GM23338 (cell line): ENCODE results near the gene DISP3. TPM values are rescaled to one million over a fixed set of nuclear protein-coding genes. Genes with fewer than 3 reads are reported as not detected.

Source experiments
- ATAC-seq: fragments of 200-7000 bp; cut with Tn5 transposase; 3 replicates; pipeline ENCODE4 v1.9.1; 2020
- DNase-seq: peaks from one replicate; pipeline ENCODE4 v3.0.0-alpha.2; 2015; ENCODE audit warnings: low spot score
- H2AFZ ChIP-seq: fragments of 200-600 bp; sonication (generic); 2 replicates; pipeline ENCODE4 v1.8.0; 2016; ENCODE audit warnings: antibody characterized with exemption, mild to moderate bottlenecking, moderate library complexity
- H3F3A ChIP-seq: fragments of 200-600 bp; sonication (generic); replicated peaks from 2 replicates; pipeline ENCODE4 v1.8.0; 2017; ENCODE audit warnings: antibody characterized with exemption, mixed run types, low read depth
- H3K27ac ChIP-seq: fragments of 200-600 bp; sonication (generic); 2 replicates; pipeline ENCODE4 v1.6.1; 2016; ENCODE audit warnings: low read depth
- H3K27me3 ChIP-seq: fragments of 200-600 bp; sonication (generic); 2 replicates; pipeline ENCODE4 v1.8.0; 2016; ENCODE audit warnings: mild to moderate bottlenecking, mixed run types, moderate library complexity; ENCODE audit not compliant: insufficient read depth
- H3K36me3 ChIP-seq: fragments of 200-600 bp; sonication (generic); 2 replicates; pipeline ENCODE4 v1.8.0; 2016; ENCODE audit warnings: mild to moderate bottlenecking; ENCODE audit not compliant: insufficient read depth
- H3K4me1 ChIP-seq: fragments of 200-600 bp; sonication (generic); 2 replicates; pipeline ENCODE4 v1.8.0; 2016; ENCODE audit warnings: mild to moderate bottlenecking, moderate library complexity; ENCODE audit not compliant: insufficient read depth
- H3K4me2 ChIP-seq: fragments of 200-600 bp; sonication (generic); 2 replicates; pipeline ENCODE4 v1.7.1; 2017; ENCODE audit warnings: mixed run types
- H3K4me3 ChIP-seq: fragments of 200-600 bp; sonication (generic); 2 replicates; pipeline ENCODE4 v1.6.1; 2016; ENCODE audit warnings: mixed run types
- H3K79me2 ChIP-seq: fragments of 200-600 bp; sonication (generic); replicated peaks from 2 replicates; pipeline ENCODE4 v1.8.0; 2017; ENCODE audit warnings: mild to moderate bottlenecking; ENCODE audit not compliant: insufficient read depth
- H3K9me2 ChIP-seq: fragments of 200-600 bp; sonication (generic); 2 replicates; pipeline ENCODE4 v1.8.0; 2017; ENCODE audit not compliant: insufficient read depth
- H4K20me1 ChIP-seq: fragments of 200-600 bp; sonication (generic); replicated peaks from 2 replicates; pipeline ENCODE4 v1.8.0; 2017; ENCODE audit warnings: mild to moderate bottlenecking; ENCODE audit not compliant: insufficient read depth
- H3K27ac Mint-ChIP-seq: 2 replicates; pipeline ENCODE4 v1.8.0; 2020; ENCODE audit warnings: inconsistent platforms, mild to moderate bottlenecking, moderate library complexity, mixed read lengths
- H3K27me3 Mint-ChIP-seq: 3 replicates; pipeline ENCODE4 v1.8.0; 2022; ENCODE audit warnings: low read depth, mild to moderate bottlenecking, moderate library complexity, mixed read lengths, inconsistent platforms; ENCODE audit not compliant: insufficient read depth, poor library complexity
- H3K36me3 Mint-ChIP-seq: 3 replicates; pipeline ENCODE4 v1.8.0; 2021; ENCODE audit warnings: low read depth, mild to moderate bottlenecking, inconsistent platforms, moderate library complexity, mixed read lengths
- H3K4me1 Mint-ChIP-seq: 3 replicates; pipeline ENCODE4 v1.8.0; 2020; ENCODE audit warnings: mild to moderate bottlenecking, inconsistent platforms, mixed read lengths
- H3K4me3 Mint-ChIP-seq: 3 replicates; pipeline ENCODE4 v1.8.0; 2021; ENCODE audit warnings: moderate library complexity, mild to moderate bottlenecking, inconsistent platforms, mixed read lengths
- H3K9me3 Mint-ChIP-seq: 3 replicates; pipeline ENCODE4 v1.8.0; 2020; ENCODE audit warnings: moderate library complexity, mild to moderate bottlenecking, inconsistent platforms, mixed read lengths
- CREB1 ChIP-seq: fragments of 250-450 bp; sonication (Bioruptor Pico); IDR thresholded peaks from 2 replicates; pipeline ENCODE4 v1.5.0; 2020; ENCODE audit warnings: low read depth, mild to moderate bottlenecking, moderate library complexity
- EZH2 ChIP-seq: fragments of 200-600 bp; sonication (generic); IDR thresholded peaks from one replicate; pipeline ENCODE4 v1.8.0; 2017; ENCODE audit warnings: antibody characterized with exemption, mild to moderate bottlenecking, low read depth; ENCODE audit not compliant: unreplicated experiment
- EZH2phosphoT487 ChIP-seq: fragments of 200-600 bp; sonication (generic); IDR thresholded peaks from one replicate; pipeline ENCODE4 v1.8.1; 2018; ENCODE audit warnings: antibody characterized with exemption; ENCODE audit not compliant: unreplicated experiment
- JUNB ChIP-seq: IDR thresholded peaks from one replicate; pipeline ENCODE4 v1.6.1; 2016; ENCODE audit warnings: antibody characterized with exemption; ENCODE audit not compliant: unreplicated experiment
- NANOG ChIP-seq: IDR thresholded peaks from 2 replicates; pipeline ENCODE4 v1.6.1; 2016; ENCODE audit warnings: antibody characterized with exemption, borderline replicate concordance
- POLR2AphosphoS5 ChIP-seq: IDR thresholded peaks from 2 replicates; pipeline ENCODE4 v1.6.1; 2016; ENCODE audit warnings: antibody characterized with exemption, low read depth
- STAT1 ChIP-seq: IDR thresholded peaks from one replicate; pipeline ENCODE4 v1.6.1; 2016; ENCODE audit warnings: antibody characterized with exemption; ENCODE audit not compliant: unreplicated experiment
- ZNF331 ChIP-seq: fragments of 250-450 bp; sonication (Bioruptor Pico); IDR thresholded peaks from 2 replicates; pipeline ENCODE4 v1.5.0; 2020; ENCODE audit warnings: low read depth, mild to moderate bottlenecking, moderate library complexity
- polyA plus RNA-seq: library from polyadenylated mRNA; unstranded; fragments of >200 nt; fragmentation: Nextera tagmentation; extraction: Ambion mirVana; gene quantifications from 2 replicates; pipeline ENCODE4 v1.2.1, GENCODE V29; 2016
- total RNA-seq: library from RNA; depleted of rRNA; stranded (reverse); fragments of >200 nt; shearing (Covaris generic); gene quantifications from 2 replicates; pipeline ENCODE4 v1.2.3, GENCODE V29; 2014
- TF ChIP-seq, protein P1 (sequence below), 2 experiments: fragments of 200-600 bp in 1 of 2; sonication (generic) in 1 of 2; conservative IDR thresholded peaks; 2 replicates each; pipeline versions ENCODE4 v1.5.1 to v1.6.1; 2016 to 2017; ENCODE audit warnings: antibody characterized with exemption in 2 of 2, low read depth in 2 of 2, mild to moderate bottlenecking in 2 of 2, moderate library complexity in 1 of 2
- TF ChIP-seq, protein P2 (sequence below): IDR thresholded peaks from one replicate; pipeline ENCODE4 v1.6.1; 2018; ENCODE audit warnings: antibody characterized with exemption; ENCODE audit not compliant: unreplicated experiment
- TF ChIP-seq, protein P3 (sequence below): IDR thresholded peaks from 2 replicates; pipeline ENCODE4 v1.6.1; 2016; ENCODE audit warnings: antibody characterized with exemption
- TF ChIP-seq, protein P4 (sequence below): fragments of 250-450 bp; sonication (Bioruptor Pico); IDR thresholded peaks from 2 replicates; pipeline ENCODE4 v1.5.0; 2020; ENCODE audit warnings: mild to moderate bottlenecking, moderate library complexity

DISP3 gene
- total and polyA plus RNA-seq, 2 experiments from 2014 or later, result 3.2 to 11.1 TPM

DNA sequence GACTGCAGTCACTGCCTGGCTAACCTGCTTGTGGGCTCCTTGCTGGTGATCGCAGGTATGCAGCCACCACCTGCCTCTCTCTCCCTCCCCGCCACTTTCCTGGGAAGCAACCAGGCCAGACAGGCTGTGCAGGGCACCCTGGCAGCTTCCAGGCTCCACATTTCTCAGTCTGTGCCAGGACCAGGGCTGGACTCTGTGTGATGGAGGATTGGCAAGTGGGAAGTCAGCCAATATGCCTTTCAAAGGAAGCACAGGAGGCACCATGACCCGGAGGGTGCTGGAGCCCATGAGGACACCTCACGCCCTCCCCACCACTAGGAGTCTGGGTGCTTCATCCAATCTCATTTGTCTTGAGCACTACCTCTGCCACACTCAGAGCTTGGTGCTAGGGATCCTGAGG lies 15.8 kb upstream of the DISP3 start:
- Histone ChIP-seq H3K9me2 (no peaks in the 10 kb centered on the region), H3K79me2 (no peaks in the 10 kb centered on the region), H4K20me1 (no peaks in the 10 kb centered on the region), H3F3A (no peaks in the 10 kb centered on the region), H3K27ac (no peak overlapping the region), H3K36me3 (no peaks in the 10 kb centered on the region), H3K4me1 (no peaks in the 10 kb centered on the region), H2AFZ (no peak overlapping the region), H3K27me3 (no peaks in the 10 kb centered on the region), H3K4me3 (no peak overlapping the region), H3K4me2 (no peak overlapping the region)
- no peak for ATAC-seq
- DNase-seq, result no peak
- H3K9me3 Mint-ChIP-seq, result no peaks in the 10 kb centered on the region
- no peak for TF ChIP-seq ZNF331 (CRISPR knock-in tag)
- TF ChIP-seq, protein P1, sequence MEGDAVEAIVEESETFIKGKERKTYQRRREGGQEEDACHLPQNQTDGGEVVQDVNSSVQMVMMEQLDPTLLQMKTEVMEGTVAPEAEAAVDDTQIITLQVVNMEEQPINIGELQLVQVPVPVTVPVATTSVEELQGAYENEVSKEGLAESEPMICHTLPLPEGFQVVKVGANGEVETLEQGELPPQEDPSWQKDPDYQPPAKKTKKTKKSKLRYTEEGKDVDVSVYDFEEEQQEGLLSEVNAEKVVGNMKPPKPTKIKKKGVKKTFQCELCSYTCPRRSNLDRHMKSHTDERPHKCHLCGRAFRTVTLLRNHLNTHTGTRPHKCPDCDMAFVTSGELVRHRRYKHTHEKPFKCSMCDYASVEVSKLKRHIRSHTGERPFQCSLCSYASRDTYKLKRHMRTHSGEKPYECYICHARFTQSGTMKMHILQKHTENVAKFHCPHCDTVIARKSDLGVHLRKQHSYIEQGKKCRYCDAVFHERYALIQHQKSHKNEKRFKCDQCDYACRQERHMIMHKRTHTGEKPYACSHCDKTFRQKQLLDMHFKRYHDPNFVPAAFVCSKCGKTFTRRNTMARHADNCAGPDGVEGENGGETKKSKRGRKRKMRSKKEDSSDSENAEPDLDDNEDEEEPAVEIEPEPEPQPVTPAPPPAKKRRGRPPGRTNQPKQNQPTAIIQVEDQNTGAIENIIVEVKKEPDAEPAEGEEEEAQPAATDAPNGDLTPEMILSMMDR (conservative IDR thresholded peaks at IDR 0.05; ENCODE audit: low read depth in 2 of 2), result no peak
- TF ChIP-seq JUNB, result no peak
- TF ChIP-seq, protein P2, sequence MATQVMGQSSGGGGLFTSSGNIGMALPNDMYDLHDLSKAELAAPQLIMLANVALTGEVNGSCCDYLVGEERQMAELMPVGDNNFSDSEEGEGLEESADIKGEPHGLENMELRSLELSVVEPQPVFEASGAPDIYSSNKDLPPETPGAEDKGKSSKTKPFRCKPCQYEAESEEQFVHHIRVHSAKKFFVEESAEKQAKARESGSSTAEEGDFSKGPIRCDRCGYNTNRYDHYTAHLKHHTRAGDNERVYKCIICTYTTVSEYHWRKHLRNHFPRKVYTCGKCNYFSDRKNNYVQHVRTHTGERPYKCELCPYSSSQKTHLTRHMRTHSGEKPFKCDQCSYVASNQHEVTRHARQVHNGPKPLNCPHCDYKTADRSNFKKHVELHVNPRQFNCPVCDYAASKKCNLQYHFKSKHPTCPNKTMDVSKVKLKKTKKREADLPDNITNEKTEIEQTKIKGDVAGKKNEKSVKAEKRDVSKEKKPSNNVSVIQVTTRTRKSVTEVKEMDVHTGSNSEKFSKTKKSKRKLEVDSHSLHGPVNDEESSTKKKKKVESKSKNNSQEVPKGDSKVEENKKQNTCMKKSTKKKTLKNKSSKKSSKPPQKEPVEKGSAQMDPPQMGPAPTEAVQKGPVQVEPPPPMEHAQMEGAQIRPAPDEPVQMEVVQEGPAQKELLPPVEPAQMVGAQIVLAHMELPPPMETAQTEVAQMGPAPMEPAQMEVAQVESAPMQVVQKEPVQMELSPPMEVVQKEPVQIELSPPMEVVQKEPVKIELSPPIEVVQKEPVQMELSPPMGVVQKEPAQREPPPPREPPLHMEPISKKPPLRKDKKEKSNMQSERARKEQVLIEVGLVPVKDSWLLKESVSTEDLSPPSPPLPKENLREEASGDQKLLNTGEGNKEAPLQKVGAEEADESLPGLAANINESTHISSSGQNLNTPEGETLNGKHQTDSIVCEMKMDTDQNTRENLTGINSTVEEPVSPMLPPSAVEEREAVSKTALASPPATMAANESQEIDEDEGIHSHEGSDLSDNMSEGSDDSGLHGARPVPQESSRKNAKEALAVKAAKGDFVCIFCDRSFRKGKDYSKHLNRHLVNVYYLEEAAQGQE, result no peak
- no peak for TF ChIP-seq NANOG
- no peak for TF ChIP-seq POLR2AphosphoS5
- TF ChIP-seq EZH2, result no peak
- TF ChIP-seq, protein P3, sequence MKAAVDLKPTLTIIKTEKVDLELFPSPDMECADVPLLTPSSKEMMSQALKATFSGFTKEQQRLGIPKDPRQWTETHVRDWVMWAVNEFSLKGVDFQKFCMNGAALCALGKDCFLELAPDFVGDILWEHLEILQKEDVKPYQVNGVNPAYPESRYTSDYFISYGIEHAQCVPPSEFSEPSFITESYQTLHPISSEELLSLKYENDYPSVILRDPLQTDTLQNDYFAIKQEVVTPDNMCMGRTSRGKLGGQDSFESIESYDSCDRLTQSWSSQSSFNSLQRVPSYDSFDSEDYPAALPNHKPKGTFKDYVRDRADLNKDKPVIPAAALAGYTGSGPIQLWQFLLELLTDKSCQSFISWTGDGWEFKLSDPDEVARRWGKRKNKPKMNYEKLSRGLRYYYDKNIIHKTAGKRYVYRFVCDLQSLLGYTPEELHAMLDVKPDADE, result no peak
- TF ChIP-seq, protein P4, sequence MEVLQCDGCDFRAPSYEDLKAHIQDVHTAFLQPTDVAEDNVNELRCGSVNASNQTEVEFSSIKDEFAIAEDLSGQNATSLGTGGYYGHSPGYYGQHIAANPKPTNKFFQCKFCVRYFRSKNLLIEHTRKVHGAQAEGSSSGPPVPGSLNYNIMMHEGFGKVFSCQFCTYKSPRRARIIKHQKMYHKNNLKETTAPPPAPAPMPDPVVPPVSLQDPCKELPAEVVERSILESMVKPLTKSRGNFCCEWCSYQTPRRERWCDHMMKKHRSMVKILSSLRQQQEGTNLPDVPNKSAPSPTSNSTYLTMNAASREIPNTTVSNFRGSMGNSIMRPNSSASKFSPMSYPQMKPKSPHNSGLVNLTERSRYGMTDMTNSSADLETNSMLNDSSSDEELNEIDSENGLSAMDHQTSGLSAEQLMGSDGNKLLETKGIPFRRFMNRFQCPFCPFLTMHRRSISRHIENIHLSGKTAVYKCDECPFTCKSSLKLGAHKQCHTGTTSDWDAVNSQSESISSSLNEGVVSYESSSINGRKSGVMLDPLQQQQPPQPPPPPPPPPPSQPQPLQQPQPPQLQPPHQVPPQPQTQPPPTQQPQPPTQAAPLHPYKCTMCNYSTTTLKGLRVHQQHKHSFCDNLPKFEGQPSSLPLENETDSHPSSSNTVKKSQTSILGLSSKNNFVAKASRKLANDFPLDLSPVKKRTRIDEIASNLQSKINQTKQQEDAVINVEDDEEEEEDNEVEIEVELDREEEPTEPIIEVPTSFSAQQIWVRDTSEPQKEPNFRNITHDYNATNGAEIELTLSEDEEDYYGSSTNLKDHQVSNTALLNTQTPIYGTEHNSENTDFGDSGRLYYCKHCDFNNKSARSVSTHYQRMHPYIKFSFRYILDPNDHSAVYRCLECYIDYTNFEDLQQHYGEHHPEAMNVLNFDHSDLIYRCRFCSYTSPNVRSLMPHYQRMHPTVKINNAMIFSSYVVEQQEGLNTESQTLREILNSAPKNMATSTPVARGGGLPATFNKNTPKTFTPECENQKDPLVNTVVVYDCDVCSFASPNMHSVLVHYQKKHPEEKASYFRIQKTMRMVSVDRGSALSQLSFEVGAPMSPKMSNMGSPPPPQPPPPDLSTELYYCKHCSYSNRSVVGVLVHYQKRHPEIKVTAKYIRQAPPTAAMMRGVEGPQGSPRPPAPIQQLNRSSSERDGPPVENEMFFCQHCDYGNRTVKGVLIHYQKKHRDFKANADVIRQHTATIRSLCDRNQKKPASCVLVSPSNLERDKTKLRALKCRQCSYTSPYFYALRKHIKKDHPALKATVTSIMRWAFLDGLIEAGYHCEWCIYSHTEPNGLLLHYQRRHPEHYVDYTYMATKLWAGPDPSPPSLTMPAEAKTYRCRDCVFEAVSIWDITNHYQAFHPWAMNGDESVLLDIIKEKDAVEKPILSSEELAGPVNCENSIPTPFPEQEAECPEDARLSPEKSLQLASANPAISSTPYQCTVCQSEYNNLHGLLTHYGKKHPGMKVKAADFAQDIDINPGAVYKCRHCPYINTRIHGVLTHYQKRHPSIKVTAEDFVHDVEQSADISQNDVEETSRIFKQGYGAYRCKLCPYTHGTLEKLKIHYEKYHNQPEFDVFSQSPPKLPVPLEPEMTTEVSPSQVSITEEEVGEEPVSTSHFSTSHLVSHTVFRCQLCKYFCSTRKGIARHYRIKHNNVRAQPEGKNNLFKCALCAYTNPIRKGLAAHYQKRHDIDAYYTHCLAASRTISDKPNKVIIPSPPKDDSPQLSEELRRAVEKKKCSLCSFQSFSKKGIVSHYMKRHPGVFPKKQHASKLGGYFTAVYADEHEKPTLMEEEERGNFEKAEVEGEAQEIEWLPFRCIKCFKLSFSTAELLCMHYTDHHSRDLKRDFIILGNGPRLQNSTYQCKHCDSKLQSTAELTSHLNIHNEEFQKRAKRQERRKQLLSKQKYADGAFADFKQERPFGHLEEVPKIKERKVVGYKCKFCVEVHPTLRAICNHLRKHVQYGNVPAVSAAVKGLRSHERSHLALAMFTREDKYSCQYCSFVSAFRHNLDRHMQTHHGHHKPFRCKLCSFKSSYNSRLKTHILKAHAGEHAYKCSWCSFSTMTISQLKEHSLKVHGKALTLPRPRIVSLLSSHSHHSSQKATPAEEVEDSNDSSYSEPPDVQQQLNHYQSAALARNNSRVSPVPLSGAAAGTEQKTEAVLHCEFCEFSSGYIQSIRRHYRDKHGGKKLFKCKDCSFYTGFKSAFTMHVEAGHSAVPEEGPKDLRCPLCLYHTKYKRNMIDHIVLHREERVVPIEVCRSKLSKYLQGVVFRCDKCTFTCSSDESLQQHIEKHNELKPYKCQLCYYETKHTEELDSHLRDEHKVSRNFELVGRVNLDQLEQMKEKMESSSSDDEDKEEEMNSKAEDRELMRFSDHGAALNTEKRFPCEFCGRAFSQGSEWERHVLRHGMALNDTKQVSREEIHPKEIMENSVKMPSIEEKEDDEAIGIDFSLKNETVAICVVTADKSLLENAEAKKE (CRISPR knock-in tag), result no peak
- no peak for TF ChIP-seq EZH2phosphoT487
- no peak for TF ChIP-seq STAT1
- TF ChIP-seq CREB1, result no peak
- H3K27ac Mint-ChIP-seq, result no peak overlapping the region
- H3K36me3 Mint-ChIP-seq, result no peaks in the 10 kb centered on the region
- H3K4me1 Mint-ChIP-seq, result no peaks in the 10 kb centered on the region
- H3K27me3 Mint-ChIP-seq, result peaks cover 16% of the 10 kb centered on the region
- no peak overlapping the region for H3K4me3 Mint-ChIP-seq
